Mononuclear cell (primary cell): ENCODE data around the gene POLN. TPM values are rescaled to one million over a fixed set of nuclear protein-coding genes. Genes with fewer than 3 reads are reported as not detected.

Experiments used
- H3K27me3 ChIP-seq: 2 replicates; pipeline ENCODE4 v1.6.0; 2011; ENCODE audit warnings: low read length, control low read depth; ENCODE audit not compliant: insufficient read depth
- H3K4me1 ChIP-seq: 2 replicates; pipeline ENCODE4 v1.5.1; 2011; ENCODE audit warnings: mild to moderate bottlenecking, low read length, control low read depth; ENCODE audit not compliant: insufficient read depth
- H3K4me3 ChIP-seq: 2 replicates; pipeline ENCODE4 v1.5.1; 2011; ENCODE audit warnings: mild to moderate bottlenecking, low read length, moderate library complexity
- H3K9me3 ChIP-seq: 2 replicates; pipeline ENCODE4 v1.5.1; 2011; ENCODE audit warnings: low read depth, mild to moderate bottlenecking, control low read depth, low read length
- total RNA-seq: library from RNA; depleted of rRNA; stranded (reverse); fragments of >200 nt; gene quantifications from one replicate; pipeline ENCODE4 v1.2.3, GENCODE V29; 2012

The POLN gene
- total RNA-seq, 1 donor, result 1.4 TPM

DNA sequence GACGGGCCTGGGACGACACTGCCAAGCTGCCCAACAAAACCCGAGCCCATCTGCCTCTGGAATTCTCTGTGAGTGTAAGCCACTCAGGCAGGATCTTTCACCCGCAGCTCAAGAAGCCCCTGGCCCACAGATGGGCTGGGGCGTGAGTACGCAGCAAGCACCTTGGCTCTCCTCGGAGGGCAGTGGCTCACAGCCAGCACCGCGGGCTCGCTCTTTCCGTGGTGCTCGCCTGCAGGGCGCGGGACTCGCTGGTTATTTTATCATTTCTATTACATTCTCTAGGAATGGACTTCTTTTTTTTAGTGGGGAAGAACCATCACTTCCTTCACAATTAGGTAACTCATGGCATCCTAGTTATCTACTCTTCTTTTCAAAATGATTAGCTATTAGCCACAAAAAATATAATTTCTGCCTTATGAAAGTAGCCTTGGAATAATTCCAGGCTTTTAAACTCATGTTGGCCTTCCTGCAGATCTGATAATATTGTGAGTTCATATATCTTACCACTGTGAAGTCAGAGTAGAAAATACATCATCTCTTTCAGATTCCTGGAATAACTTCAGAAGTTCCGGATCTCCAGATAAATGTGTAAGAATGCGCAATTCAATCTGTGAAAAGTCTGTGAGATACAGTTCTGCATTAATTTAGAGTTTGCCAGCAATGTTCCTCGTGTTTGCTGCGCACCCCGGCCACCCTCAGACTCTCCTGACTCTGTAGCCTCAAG is 114.2 kb downstream of the POLN start:
- Histone ChIP-seq H3K27me3 (no peaks in the 10 kb centered on the region), H3K4me3 (no peak overlapping the region), H3K4me1 (no peaks in the 10 kb centered on the region), H3K9me3 (peaks cover 11% of the 10 kb centered on the region)

DNA sequence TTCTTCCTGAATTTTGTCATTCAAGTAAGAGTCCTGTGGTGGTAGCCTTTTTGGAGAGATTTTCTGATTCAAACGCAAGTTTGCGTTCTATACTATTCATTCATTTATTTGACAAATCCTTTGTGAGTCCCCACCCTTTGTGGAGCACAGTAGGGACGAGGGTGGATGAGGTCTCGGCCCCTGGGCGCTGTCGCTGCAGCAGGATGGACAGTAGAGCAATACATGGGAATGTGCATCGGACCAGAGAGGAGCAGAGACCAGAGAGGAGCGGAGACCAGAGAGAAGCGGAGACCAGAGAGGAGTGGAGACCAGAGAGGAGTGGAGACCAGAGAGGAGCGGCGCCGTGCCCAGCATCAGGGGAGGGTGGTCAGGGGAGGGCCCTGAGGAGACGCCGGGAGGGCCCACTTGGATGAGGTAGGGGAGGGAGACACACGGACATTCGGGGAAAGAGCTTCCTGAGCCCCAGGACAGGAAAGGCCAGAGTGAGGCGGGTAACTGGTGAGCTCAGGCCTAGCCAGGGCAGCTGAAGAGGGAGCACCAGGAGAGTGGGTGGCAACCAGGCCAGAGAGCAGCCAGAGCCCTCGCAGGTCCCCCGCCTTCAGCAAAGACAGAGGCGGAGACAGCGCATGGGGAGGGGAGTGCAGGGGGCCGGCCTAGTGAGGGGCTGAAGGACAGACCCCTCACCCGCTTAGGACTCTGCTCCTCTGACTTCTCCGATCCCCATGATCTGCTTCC is 115.4 kb downstream of the POLN start:
- Histone ChIP-seq H3K9me3 (no peaks in the 10 kb centered on the region), H3K4me1 (no peaks in the 10 kb centered on the region), H3K4me3 (no peak overlapping the region), H3K27me3 (no peaks in the 10 kb centered on the region)

- Histone ChIP-seq H3K9me3 (no peaks in the 10 kb centered on the region), H3K27me3 (no peaks in the 10 kb centered on the region), H3K4me1 (no peaks in the 10 kb centered on the region), H3K4me3 (no peak overlapping the region)
These were observed 116.1 kb downstream of the POLN start for GRCh38 chr4:2125831-2126230.

- no peaks in the 10 kb centered on the region for H3K27me3 ChIP-seq
- no peaks in the 10 kb centered on the region for H3K9me3 ChIP-seq
- H3K4me3 ChIP-seq, result no peak overlapping the region
- H3K4me1 ChIP-seq, result no peaks in the 10 kb centered on the region
These were observed 116.9 kb downstream of the POLN start for GRCh38 chr4:2125023-2125422.

- peaks cover 3% of the 10 kb centered on the region for H3K27me3 ChIP-seq
- no peak overlapping the region for H3K4me3 ChIP-seq
- H3K4me1 ChIP-seq, result no peaks in the 10 kb centered on the region
- H3K9me3 ChIP-seq, result no peaks in the 10 kb centered on the region
These were observed 125.1 kb downstream of the POLN start for GRCh38 chr4:2116687-2117400.

DNA sequence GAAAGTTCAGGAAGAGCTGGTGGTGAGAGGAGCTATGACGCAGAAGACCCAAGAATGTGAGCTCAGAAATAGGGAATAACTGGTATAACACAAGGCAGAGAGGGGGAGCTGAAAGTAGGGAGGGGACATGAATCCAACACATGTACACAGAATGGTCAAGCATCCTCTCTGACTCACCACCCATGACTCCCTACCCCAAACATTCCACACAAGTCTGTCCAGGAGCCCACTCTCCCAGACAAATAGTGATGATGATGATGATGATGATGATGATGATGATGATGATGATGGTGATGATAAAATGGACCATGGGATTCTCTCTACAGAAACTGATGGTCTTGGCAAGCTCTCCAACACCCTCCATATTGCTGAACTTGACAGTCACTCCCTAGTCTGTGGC is 136.4 kb downstream of the POLN start:
- no peak overlapping the region for H3K4me3 ChIP-seq
- H3K27me3 ChIP-seq, result peaks cover 68% of the 10 kb centered on the region
- H3K9me3 ChIP-seq, result peaks cover 17% of the 10 kb centered on the region
- H3K4me1 ChIP-seq, result no peaks in the 10 kb centered on the region

GRCh38 chr4:2104556-2105345 is 137.2 kb downstream of the POLN start:
- Histone ChIP-seq H3K9me3 (peaks cover 17% of the 10 kb centered on the region), H3K4me3 (no peak overlapping the region), H3K4me1 (no peaks in the 10 kb centered on the region), H3K27me3 (peaks cover 73% of the 10 kb centered on the region)

GRCh38 chr4:2103843-2104547 is 137.9 kb downstream of the POLN start:
- H3K9me3 ChIP-seq, result peaks cover 17% of the 10 kb centered on the region
- H3K4me1 ChIP-seq, result no peaks in the 10 kb centered on the region
- H3K27me3 ChIP-seq, result peaks cover 69% of the 10 kb centered on the region
- no peak overlapping the region for H3K4me3 ChIP-seq

DNA sequence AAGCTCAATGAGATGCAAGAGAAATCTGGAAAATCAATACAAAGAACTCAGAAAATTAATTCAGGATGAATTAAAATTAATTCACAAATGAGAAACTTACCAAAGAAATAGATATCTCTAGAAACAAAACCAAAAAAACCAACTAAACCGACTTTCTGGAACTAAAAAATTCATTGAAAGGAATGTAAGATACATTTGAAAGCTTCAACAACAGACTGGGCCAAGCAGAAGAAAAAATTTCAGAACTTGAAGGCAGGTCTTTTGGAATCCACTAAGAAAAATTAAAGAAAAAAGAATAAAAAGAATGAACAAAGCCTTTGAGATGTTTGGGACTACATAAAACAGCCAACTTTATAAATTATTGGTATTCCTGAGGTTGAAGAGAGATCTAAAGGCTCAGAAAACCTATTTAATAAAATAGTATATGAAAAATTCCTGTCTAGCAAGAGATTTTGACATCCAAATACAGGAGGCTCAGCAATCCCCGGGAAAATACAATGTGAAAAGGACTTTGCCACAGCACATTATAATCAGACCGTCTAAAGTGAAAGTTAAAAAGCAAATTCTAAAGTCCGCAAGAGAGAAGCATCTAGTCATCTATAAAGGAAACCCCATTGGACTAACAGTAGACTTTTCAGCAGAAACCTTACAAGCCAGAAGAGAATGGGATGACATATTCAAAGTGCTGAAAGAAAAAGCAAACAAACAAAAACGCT is 138.6 kb downstream of the POLN start:
- H3K4me1 ChIP-seq, result no peaks in the 10 kb centered on the region
- H3K9me3 ChIP-seq, result peaks cover 17% of the 10 kb centered on the region
- no peak overlapping the region for H3K4me3 ChIP-seq
- H3K27me3 ChIP-seq, result peaks cover 70% of the 10 kb centered on the region

DNA sequence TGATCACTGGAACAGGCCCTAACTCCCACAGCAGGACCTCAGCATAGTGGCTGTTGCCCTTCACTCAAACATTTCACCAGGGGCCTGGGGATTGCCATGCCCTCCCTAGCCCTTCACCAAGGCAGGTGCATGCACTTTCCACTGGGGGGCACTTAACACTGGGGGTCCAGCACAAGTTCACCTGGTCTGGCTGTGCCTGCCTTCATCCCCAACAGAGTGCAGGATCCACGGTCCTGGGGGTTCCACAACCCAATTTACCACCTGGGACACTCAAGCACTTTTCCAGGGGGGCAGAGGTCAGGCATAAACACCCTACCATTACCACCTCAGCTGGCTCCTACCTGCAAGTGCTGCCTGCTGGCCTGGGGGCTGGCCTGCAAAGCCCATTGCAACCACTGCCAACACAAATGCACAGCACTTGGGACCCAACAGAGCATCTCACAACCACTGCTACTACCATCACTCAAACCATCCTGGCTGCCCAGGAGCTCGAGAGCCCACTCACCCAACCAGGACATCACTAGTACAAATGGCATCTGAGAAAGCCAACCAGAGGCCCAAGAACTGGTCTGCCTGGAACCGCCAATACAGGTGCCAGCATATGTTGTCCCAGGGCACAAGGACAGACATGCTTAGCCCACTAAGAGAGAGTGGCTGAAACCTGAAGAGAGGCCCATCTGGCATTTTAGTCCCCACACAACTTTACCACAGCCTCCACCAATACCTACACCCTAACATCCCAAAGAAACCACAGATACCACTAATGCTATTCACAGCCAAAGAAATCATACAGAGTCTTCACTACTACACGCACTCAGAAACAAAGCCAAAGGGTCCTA is 139.7 kb downstream of the POLN start:
- Histone ChIP-seq H3K9me3 (peaks cover 17% of the 10 kb centered on the region), H3K27me3 (peaks cover 62% of the 10 kb centered on the region), H3K4me3 (no peak overlapping the region), H3K4me1 (no peaks in the 10 kb centered on the region)

- H3K27me3 ChIP-seq, result peaks cover 60% of the 10 kb centered on the region
- peaks cover 17% of the 10 kb centered on the region for H3K9me3 ChIP-seq
- no peaks in the 10 kb centered on the region for H3K4me1 ChIP-seq
- H3K4me3 ChIP-seq, result no peak overlapping the region
These were observed 140.4 kb downstream of the POLN start for GRCh38 chr4:2101346-2102044.

- Histone ChIP-seq H3K9me3 (no peaks in the 10 kb centered on the region), H3K4me1 (no peaks in the 10 kb centered on the region), H3K27me3 (peaks cover 19% of the 10 kb centered on the region), H3K4me3 (no peak overlapping the region)
These were observed 145.8 kb downstream of the POLN start for GRCh38 chr4:2096073-2096609.
